ENCODE results near the gene DYRK1A. TPM values are rescaled to one million over a fixed set of nuclear protein-coding genes. Genes with fewer than 3 reads are reported as not detected.

DYRK1A gene
- total and polyA plus RNA-seq, 2 of the 13 experiments (the other 11 are each of a cell fraction or from before 2014, with no cell fraction given): 24.6 to 34.2 TPM

DNA sequence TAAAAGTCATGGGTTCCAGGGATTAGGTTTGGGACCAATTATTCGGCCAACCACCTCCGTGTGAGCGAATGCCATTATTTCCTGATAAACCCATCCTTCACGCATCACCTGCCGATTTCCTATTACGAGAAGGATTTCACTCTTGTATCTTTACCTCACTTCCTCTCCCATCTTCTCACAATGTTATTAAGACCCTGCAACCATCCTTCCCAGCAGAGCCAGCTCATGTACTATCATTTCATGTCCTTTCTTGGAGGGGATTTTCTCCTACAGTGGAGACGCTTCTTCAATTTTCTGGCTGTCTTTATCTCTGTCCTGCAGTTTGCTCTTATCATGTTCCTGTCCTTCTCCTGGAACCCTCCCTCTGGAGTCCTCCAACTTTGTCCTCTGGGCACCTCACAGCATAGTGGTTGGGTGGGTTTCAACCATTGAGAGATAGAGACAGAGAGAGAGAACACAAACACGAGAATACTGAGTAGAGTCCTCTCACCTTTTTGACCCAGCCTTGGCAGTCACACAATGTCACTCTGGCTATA is 192.2 kb downstream of the DYRK1A start:
- BruUV-seq (replicated peaks): no TSS peak
- no peak overlapping the region for H3K4me3 ChIP-seq (replicated peaks in 1 of 3; ENCODE audit: insufficient read depth in 1 of 3, low read depth in 2 of 3, low read length in 3 of 3)
- FAIRE-seq (no peak), ATAC-seq (no peak), DNase-seq (ENCODE audit: low spot score) (no peak)
- H3K27me3 ChIP-seq (ENCODE audit: control insufficient read depth in 1 of 2, insufficient read depth in 2 of 2, low read length in 2 of 2): peaks cover 0 to 3% of the 10 kb centered on the region in 2 experiments; a peak in 3 of 5 replicates
- intact Hi-C loops (cut with micrococcal nuclease; ENCODE audit: unreplicated experiment) (no loop called here), in situ Hi-C loops (cut with HindIII; ENCODE audit: extremely low pct_ligation_motif_present, low pct_unique_long_range_greater_than_20kb) (no loop called here)
- no peak overlapping the region for H3K27ac ChIP-seq (ENCODE audit: extremely low read length, insufficient read depth, low read length)
- no peaks in the 10 kb centered on the region for H3K9me3 ChIP-seq (ENCODE audit: low read length)
- H3K4me1 ChIP-seq (ENCODE audit: insufficient read depth, low read length): peaks cover 24% of the 10 kb centered on the region
- POLR2A ChIA-PET: no interaction called here
- H3K4me2 ChIP-seq (ENCODE audit: low read depth, low read length): no peak overlapping the region
- no peak overlapping the region for H3K9ac ChIP-seq (ENCODE audit: insufficient read depth, low read depth, low read length)
- WGBS (ENCODE audit: low lambda C conversion rate): 84% methylated on average over 8 of the region's 8 CpGs
- CTCF ChIA-PET (ENCODE audit: low intra/inter-chr PET ratio, low total read pairs): no interaction called here
- no peaks in the 10 kb centered on the region for H3K36me3 ChIP-seq (replicated peaks in 1 of 2; ENCODE audit: control insufficient read depth in 1 of 2, insufficient read depth in 2 of 2, low read length in 2 of 2)
- no peaks in the 10 kb centered on the region for H4K20me1 ChIP-seq (ENCODE audit: insufficient read depth, low read length)
- no peak overlapping the region for H2AFZ ChIP-seq (ENCODE audit: low read length)
- no peaks in the 10 kb centered on the region for H3K79me2 ChIP-seq (ENCODE audit: insufficient read depth, low read length)
- TF ChIP-seq ZNF296 (CRISPR knock-in tag; conservative IDR thresholded peaks at IDR 0.05) (no peak), FOXK2 (IDR thresholded peaks at IDR 0.05) (no peak), ZFP90 (CRISPR knock-in tag; IDR thresholded peaks at IDR 0.05; ENCODE audit: borderline replicate concordance) (no peak), ZNF629 (CRISPR knock-in tag; conservative IDR thresholded peaks at IDR 0.05) (no peak), SMYD3 (CRISPR knock-in tag; IDR thresholded peaks at IDR 0.05) (no peak), ZNF337 (CRISPR knock-in tag; IDR thresholded peaks at IDR 0.05; ENCODE audit: borderline replicate concordance, low read depth) (no peak), KAT7 (CRISPR knock-in tag; IDR thresholded peaks at IDR 0.05; ENCODE audit: borderline replicate concordance) (no peak), PRMT3 (CRISPR knock-in tag; IDR thresholded peaks at IDR 0.05; ENCODE audit: borderline replicate concordance, low read depth) (no peak), SRF (IDR thresholded peaks at IDR 0.05; ENCODE audit: low read depth, low read length) (no peak), ZNF792 (CRISPR knock-in tag; IDR thresholded peaks at IDR 0.05) (no peak), NBN (conservative IDR thresholded peaks at IDR 0.05) (no peak)
- TF ChIP-seq, protein P1, sequence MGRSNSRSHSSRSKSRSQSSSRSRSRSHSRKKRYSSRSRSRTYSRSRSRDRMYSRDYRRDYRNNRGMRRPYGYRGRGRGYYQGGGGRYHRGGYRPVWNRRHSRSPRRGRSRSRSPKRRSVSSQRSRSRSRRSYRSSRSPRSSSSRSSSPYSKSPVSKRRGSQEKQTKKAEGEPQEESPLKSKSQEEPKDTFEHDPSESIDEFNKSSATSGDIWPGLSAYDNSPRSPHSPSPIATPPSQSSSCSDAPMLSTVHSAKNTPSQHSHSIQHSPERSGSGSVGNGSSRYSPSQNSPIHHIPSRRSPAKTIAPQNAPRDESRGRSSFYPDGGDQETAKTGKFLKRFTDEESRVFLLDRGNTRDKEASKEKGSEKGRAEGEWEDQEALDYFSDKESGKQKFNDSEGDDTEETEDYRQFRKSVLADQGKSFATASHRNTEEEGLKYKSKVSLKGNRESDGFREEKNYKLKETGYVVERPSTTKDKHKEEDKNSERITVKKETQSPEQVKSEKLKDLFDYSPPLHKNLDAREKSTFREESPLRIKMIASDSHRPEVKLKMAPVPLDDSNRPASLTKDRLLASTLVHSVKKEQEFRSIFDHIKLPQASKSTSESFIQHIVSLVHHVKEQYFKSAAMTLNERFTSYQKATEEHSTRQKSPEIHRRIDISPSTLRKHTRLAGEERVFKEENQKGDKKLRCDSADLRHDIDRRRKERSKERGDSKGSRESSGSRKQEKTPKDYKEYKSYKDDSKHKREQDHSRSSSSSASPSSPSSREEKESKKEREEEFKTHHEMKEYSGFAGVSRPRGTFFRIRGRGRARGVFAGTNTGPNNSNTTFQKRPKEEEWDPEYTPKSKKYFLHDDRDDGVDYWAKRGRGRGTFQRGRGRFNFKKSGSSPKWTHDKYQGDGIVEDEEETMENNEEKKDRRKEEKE (IDR thresholded peaks at IDR 0.05): no peak
- TF ChIP-seq, protein P2, sequence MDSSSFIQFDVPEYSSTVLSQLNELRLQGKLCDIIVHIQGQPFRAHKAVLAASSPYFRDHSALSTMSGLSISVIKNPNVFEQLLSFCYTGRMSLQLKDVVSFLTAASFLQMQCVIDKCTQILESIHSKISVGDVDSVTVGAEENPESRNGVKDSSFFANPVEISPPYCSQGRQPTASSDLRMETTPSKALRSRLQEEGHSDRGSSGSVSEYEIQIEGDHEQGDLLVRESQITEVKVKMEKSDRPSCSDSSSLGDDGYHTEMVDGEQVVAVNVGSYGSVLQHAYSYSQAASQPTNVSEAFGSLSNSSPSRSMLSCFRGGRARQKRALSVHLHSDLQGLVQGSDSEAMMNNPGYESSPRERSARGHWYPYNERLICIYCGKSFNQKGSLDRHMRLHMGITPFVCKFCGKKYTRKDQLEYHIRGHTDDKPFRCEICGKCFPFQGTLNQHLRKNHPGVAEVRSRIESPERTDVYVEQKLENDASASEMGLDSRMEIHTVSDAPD (CRISPR knock-in tag; IDR thresholded peaks at IDR 0.05): no peak
- TF ChIP-seq, protein P3, sequence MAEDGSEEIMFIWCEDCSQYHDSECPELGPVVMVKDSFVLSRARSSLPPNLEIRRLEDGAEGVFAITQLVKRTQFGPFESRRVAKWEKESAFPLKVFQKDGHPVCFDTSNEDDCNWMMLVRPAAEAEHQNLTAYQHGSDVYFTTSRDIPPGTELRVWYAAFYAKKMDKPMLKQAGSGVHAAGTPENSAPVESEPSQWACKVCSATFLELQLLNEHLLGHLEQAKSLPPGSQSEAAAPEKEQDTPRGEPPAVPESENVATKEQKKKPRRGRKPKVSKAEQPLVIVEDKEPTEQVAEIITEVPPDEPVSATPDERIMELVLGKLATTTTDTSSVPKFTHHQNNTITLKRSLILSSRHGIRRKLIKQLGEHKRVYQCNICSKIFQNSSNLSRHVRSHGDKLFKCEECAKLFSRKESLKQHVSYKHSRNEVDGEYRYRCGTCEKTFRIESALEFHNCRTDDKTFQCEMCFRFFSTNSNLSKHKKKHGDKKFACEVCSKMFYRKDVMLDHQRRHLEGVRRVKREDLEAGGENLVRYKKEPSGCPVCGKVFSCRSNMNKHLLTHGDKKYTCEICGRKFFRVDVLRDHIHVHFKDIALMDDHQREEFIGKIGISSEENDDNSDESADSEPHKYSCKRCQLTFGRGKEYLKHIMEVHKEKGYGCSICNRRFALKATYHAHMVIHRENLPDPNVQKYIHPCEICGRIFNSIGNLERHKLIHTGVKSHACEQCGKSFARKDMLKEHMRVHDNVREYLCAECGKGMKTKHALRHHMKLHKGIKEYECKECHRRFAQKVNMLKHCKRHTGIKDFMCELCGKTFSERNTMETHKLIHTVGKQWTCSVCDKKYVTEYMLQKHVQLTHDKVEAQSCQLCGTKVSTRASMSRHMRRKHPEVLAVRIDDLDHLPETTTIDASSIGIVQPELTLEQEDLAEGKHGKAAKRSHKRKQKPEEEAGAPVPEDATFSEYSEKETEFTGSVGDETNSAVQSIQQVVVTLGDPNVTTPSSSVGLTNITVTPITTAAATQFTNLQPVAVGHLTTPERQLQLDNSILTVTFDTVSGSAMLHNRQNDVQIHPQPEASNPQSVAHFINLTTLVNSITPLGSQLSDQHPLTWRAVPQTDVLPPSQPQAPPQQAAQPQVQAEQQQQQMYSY (CRISPR knock-in tag; IDR thresholded peaks at IDR 0.05): no peak
- TF ChIP-seq, protein P4, sequence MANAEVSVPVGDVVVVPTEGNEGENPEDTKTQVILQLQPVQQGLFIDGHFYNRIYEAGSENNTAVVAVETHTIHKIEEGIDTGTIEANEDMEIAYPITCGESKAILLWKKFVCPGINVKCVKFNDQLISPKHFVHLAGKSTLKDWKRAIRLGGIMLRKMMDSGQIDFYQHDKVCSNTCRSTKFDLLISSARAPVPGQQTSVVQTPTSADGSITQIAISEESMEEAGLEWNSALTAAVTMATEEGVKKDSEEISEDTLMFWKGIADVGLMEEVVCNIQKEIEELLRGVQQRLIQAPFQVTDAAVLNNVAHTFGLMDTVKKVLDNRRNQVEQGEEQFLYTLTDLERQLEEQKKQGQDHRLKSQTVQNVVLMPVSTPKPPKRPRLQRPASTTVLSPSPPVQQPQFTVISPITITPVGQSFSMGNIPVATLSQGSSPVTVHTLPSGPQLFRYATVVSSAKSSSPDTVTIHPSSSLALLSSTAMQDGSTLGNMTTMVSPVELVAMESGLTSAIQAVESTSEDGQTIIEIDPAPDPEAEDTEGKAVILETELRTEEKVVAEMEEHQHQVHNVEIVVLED (CRISPR knock-in tag; IDR thresholded peaks at IDR 0.05; ENCODE audit: borderline replicate concordance): no peak
